Fibroblast of pulmonary artery (primary cell): ENCODE data around the gene UFD1.

ENCODE experiments used
- DNase-seq: peaks from one replicate; pipeline ENCODE4 v3.0.0-alpha.2; 2010; ENCODE audit warnings: low read depth
- H3K4me3 ChIP-seq: replicated peaks from 2 replicates; pipeline ENCODE4 v1.5.1; 2011; ENCODE audit warnings: low read depth, mild to moderate bottlenecking, control low read depth, low read length, moderate library complexity
- CTCF ChIP-seq: IDR thresholded peaks from 2 replicates; pipeline ENCODE4 v1.5.1; 2011; ENCODE audit warnings: mild to moderate bottlenecking, control low read depth, low read length, inconsistent platforms; ENCODE audit errors: missing control alignments

UFD1 gene

GRCh38 chr22:19464975-19465374, 14.0 kb downstream of the UFD1 start:
- no peak overlapping the region for H3K4me3 ChIP-seq
- TF ChIP-seq CTCF, result no peak
- DNase-seq, result no peak

- DNase-seq, result no peak
- H3K4me3 ChIP-seq, result no peak overlapping the region
- TF ChIP-seq CTCF, result no peak
Measured at GRCh38 chr22:19464546-19464945, 14.4 kb downstream of the UFD1 start.

GRCh38 chr22:19463491-19464469, 15.2 kb downstream of the UFD1 start:
- TF ChIP-seq CTCF, result no peak
- H3K4me3 ChIP-seq, result no peak overlapping the region
- no peak for DNase-seq

- no peak for DNase-seq
- TF ChIP-seq CTCF, result no peak
- no peak overlapping the region for H3K4me3 ChIP-seq
Measured at GRCh38 chr22:19463008-19463407, 16.0 kb downstream of the UFD1 start.

GRCh38 chr22:19461506-19461905, 17.5 kb downstream of the UFD1 start:
- no peak overlapping the region for H3K4me3 ChIP-seq
- DNase-seq, result no peak
- no peak for TF ChIP-seq CTCF

- no peak for DNase-seq
- no peak overlapping the region for H3K4me3 ChIP-seq
- no peak for TF ChIP-seq CTCF
Measured at GRCh38 chr22:19460036-19460435, 19.0 kb downstream of the UFD1 start.
